Retina (tissue), 1 donor: ENCODE results near the gene TTLL12.
A peak's percentile ranks its signal among the peaks of the same experiment; 100 is the strongest.
"Not testable (repeated sequence)": the region's sequence is repeated elsewhere in the genome, so short reads cannot be mapped to it uniquely, and the experiment has no call there.

Source experiments
- DNase-seq: peaks from one replicate; pipeline ENCODE4 v3.0.0-alpha.2; 2016

TTLL12 gene

DNA sequence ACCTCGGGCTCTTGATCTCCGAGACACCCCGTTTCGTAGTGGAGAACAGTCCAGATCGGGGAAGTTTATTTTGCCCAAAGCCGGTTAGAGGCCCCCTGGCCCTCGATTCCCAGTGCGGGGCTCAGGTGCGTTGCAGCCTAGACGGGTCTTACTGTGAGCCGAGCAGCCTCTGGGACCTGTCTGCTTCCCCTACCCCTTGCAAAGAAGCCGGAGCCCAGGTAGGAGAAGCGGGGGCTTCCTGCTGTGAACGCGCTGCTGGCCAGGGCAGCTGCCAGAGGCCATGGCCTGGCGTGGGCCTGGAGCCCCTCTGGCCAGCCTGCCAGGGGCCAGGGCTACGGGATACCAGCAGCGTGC, 35.0 kb downstream of the TTLL12 start:
- DNase-seq: no peak

DNA sequence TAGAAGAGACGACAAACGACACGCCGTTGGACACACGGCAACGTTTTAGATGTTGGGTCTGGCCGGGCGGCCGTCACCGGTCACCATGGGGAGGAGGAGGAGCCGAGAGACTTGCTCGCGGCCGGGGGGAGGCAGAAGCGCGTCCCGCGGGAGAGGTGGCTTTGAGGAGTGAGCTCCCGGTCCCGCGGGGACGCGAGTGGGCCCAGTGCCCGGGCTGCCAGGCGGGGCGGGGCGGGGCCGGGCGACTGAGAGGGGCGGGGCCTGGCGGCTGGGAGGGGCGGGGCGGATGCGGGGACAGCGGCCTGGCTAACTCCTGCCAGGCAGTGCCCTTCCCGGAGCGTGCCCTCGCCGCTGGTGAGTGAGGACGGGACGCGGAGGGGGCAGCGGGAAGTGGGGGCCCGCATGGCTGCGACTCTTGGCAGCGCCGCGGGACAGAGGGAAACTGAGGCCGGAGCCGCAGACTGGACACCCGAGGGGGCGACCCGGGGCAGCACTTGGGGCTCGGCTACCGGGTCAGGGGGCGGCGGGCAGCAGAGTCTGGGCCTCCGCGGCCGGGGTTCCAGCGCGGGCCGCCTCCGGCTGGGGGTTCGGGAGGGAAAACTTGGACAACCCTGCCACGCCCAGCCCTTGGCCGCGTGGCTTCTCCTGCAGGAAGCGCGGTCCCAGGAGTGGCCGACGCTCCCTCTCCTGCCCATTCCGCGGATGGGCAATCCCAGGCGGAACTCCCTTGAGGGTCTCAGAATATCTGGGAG, 35.5 kb downstream of the TTLL12 start, which contains the start of gene TSPO:
TSPO (plus strand) TSS at position 309 of the 752 bp plus-strand sequence. CDS start 7,680 bp downstream, outside the sequence.
- peak; percentile 47 for DNase-seq

DNA sequence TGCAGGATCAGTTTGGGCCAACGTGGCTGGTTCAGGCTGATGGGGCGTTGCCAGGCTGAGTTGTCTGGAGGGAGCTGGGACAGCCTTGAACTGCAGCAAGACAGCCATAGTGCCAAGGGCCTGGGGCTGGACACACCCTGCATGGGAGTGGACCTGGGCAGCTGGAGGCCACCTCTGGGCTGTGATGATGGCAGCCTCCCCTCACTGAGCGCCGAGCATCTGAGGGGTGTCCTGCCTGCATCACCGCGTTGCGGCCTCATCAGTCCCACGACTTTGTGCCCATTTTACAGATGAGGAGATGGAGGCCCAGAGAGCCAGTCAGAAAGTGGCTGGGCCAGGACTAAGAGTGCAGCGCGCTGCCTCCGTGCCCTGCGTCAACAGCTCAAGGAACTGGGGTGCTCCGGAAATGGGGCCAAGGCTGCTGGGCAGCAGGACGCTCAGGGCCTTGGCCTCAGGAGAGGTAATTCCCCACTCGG, 36.2 kb downstream of the TTLL12 start:
- no peak for DNase-seq

DNA sequence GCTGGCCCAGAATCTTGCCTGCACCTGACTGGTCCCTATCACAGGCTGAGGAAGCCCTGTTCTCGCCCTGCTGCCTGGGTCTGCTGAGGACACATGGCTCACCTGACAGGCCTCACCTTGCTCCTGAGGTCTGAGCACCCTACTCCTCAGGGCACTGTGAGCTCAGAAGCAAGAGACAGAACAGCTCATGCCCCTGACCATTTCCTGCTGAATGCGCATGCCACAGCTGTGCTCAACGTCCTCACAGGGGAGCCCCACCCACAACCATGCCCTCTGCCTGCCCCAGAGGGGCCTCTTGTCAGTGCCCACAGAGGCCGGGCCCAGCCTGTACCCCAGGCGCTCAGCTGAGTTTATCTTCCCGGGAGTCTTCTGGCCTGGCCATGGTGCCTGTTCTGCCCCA, 38.4 kb downstream of the TTLL12 start:
- no peak for DNase-seq

DNA sequence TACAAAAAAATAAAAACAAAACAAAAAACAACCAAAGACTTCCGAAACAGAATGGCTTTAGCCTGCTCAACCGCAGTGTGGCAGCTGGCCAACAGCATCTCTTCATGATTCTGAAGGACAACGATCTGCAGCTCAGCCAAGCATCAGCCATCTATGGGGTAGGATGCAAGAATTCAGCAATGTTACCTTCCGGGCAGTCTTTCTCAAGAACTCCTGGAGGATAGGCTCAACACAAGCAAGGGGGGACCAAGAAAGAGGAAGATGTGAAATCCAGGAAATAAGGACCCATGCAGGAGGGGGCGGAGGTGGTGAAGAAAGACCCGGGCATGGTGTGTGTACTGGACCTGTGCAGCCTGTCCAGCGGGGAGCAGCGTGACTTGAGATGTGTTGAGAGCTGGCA, 39.1 kb downstream of the TTLL12 start:
- no peak for DNase-seq

DNA sequence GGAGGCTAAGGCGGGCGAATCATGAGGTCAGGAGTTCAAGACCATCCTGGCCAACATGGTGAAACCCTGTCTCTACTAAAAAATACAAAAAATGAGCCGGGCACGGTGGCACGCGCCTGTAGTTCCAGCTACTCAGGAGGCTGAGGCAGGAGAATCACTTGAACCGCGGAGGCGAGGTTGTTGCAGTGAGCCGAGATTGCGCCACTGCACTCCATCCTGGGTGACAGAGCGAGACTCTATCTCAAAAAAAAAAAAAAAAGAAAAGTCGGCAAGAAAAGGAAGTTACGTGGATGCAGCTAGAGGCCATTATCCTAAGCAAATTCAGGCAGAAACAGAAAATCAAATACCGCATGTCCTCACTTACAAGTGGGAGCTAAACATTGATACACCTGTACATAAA, 40.6 kb downstream of the TTLL12 start:
- DNase-seq: not testable (repeated sequence)

DNA sequence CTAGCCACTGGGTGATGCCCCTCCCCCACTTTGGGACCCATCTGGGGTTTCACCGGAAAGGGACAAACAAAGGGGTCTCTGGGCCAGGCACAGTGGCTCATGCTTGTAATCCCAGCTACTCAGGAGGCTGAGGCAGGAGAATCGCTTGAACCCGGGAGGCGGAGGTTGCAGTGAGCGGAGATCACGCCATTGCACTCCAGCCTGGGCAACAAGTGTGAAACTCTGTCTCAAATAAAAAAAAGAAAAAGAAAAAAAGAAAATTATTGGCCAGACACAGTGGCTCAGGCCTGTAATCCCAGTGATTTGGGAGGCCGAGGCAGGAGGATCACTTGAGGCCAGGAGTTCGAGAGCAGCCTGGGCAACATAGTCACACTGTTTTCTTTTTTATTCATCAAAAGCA, 41.6 kb downstream of the TTLL12 start:
- DNase-seq: not testable (repeated sequence)

DNA sequence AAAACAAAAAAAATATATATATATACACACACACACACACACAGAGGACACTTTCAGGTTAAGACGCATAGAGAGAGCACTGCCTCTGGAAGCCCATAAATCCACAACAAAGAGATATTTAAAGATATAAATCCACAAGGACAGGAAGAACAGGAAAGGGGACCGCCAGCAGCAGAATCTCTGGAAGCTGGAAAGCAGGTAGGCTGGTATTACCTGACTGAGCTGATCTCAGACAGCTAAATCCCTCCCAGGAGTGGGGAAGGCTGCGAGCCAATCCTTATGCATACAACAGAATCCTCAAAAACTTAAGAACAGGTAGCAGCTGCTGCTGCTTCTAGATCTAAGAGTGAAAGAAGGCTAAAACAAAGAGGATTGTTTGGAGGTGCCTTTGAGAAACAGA, 42.0 kb downstream of the TTLL12 start:
- DNase-seq: no peak

DNA sequence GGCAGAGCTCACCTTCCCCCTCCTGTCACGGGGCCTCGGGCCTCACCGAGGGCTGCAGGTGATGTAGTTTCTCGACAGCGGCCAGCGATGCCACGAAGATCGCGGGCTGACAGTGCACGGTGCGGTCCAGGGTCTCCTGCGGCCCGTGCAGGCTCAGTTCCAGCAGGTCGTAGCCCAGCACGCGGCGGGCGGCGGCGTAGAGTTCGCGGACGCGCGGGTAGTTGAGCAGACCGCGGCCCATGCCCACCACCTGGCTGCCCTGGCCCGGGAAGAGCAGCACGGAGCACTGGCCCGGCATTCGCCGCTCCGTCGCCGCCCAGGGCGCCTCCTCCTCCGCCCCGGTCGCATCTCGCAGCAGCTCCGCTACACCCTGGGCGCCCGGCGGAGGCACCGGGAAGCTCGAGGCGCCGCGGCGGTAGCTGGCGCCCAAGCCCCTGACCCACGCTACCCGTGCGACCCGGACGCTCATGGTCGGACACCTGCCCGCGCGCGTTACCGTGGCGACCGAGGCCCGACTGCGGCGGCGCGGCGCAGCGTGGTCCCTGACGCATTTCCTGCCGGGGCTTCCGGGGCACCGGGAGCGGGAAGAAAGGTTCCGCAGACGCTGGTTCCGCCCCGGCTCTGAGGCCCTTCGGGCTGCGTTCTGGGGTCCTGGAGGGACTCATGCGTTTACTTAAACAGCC, 43.9 kb downstream of the TTLL12 start, which contains the start of gene MCAT:
MCAT (minus strand) TSS at position 519 of the 683 bp plus-strand sequence; CDS start at position 469, 50 bp downstream.
- peak; percentile 94 for DNase-seq

DNA sequence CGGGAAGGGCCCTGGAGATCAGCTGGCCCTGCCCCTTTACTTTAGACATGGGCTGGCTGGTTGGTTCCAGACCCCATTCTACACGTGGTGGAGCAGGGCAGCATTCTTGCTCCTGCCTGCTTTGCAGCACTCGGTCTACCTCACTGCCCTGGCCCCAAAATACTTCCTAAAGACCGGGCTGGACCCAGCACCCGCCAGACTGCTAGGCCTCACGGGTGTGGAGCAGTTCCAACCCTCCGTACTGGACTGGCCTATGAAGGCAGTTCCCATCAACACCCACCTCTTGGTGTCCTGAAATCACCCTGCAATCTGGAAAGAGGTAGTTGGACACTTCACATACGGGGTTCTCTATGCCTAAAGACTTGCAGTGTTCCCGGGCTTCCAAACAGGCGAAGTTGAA, 50.1 kb downstream of the TTLL12 start:
- no peak for DNase-seq

DNA sequence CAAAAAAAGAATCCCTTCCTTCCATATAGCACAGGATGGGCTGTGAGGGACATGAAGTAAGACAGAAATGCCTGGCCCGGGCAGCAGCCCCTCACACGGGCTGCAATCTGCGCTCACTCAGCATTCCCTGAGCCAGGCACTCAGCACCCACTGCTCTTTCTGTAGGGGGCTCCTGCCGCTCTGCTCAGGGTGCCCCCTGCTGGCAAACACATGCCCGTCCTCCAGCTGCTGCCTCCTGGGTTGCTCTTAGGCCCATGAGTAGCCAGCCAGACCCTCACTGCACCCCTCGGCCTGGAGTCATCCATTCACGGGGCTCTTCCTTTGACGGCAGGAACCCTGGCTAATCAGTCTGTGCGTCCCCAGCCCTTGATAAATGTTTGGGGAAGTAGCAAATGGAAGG, 50.7 kb downstream of the TTLL12 start:
- peak; percentile 39 for DNase-seq

DNA sequence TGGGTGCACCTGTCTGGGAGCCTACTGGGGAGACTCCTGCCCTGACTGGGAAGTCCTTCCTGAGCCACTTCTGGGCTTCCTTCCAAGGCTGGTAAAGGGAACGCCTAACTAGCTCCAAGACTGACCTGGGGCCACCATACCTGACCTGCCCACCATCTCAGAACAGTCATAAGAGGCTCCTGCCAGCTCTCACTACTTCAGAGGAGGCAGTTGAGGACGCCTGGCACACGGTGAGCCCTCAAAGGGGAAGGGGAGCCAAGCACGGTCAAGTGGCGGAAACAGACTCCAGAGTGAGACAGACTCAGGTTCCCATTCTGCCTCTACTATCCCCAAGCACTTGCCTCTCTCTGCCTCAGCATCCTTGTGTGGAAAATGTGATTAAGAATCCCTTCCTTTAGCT, 51.4 kb downstream of the TTLL12 start:
- no peak for DNase-seq

DNA sequence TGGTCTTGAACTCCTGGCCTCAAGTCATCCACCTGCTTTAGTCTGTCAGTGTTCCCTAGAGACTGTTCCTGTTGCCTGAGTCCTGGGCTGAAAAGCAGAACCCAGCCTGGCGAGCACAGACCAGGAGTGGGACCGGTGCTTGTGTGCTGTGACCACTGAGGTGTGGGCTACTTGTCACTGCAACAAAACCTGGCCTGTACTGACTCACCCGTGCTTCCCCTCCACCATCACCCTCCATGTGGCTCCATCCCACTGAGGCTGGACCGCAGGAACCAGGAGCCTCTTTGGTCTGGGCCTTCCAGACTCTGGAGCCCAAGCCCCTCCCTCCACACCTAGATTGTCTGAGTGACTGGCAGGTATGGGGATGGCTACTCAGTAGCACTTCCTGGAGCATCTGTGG, 52.4 kb downstream of the TTLL12 start:
- no peak for DNase-seq

DNA sequence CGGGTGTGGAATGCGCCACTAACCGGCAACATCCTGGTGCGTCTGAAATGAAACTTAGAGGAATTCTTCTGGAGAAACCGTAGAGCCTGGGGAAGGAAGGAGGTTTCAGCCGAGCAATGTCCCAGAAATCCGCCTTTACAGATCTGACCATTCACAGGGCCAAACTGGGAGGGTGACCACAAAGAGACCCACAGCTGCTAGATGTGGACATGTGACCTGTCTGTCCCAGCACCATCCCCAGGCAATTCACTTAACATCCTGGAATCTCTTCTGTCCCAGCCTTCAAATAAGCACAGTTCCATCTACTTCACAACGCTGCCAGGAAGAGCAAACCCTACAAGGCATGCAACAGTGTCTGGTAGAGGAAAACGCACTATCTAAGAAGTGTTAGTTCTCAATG, 53.5 kb downstream of the TTLL12 start:
- no peak for DNase-seq

DNA sequence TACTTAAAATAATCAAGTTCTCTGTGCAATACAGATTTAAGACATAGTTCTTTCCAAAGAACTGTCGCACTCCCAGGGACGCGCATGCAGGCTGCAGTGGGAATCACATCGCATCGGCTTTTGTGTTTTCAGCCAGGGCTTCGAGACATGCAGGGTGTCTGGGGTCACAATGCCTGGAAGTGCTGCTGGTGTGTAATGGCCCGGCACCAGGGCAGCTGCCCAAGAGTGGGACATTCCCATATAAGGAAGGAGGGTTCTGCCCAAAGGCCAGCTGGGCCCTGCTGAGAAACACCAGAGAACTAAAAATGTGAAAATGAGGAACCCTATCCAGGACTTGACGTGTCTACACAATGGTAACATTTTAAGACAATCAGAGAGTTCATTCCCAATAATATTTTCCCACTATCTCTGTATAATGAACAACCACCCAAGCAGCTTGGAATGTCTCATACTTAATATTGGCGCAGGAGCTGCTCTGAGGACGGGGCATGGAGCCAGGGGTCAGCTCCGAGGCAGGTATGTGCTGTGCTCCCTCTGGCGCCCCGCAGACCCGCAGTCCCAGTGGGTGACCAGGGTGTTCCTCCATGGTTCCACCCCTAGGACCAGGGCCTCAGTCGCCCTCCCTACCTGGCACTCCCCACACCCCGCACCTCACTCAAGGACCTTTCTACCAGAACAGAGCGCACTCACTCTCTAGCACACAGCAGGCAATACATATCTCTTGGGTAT, 55.0 kb downstream of the TTLL12 start:
- DNase-seq: no peak

DNA sequence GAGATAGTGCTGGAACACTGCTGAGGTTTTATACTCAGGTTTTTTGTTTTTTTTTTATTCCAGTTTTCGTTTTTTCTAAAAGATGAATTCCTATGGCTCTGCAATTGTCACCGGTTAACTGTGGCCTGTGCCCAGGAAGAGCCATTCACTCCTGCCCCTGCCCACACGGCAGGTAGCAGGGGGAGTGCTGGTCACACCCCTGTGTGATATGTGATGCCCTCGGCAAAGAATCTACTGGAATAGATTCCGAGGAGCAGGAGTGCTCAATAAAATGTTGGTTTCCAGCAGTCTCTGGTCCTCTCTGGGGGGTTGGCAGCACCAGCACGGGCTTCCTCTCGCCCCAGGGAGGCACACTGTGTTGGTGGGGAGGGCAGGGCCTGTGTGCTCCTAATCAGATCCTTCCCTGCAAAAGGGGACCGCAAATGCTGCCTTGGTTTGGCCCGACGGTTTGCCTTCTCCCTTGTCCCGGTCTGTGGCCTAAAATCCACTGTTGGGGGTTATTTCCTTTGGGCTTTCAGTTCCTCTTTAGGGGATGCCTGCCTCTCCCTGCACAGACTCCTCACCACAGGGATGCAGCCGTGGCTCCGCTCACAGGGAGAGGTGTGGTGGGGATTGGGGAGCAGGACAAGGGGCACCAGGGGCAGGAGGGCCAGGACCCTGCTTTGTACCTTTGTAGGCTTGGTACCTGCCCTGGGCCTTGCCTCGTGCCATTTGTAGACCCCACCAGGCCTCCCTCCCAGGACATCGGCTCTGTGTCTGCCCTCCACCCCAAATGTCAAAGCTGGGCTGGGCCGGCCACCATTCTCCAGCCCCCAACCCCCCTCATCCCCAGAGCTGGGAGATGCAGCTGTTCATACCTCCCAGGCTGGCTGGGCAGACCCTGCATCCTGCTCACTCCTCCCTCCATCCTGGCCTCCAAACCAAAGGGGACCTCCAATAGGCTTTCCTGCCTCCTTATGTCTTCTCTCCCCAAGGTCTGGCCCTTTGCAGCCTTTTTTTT, 57.2 kb downstream of the TTLL12 start:
- no peak for DNase-seq

DNA sequence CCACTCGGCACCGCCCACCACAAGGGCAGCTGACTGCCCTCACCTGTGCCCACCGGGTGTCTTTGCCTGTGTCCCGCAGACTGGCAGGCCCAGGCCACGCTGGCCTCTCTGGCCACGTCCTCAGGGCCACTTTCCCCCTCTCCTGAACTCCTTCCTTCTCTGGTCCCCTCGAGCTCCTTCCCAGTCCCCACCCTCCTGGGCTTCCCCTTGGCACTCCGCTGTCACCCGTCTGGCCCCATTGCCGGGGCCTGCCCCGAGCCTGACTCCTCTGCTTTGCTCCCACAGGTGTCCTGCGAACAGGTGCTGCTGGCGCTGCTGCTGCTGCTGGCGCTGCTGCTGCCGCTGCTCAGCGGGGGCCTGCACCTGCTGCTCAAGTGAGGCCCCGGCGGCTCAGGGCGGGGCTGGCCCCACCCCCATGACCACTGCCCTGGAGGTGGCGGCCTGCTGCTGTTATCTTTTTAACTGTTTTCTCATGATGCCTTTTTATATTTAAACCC, 58.0 kb downstream of the TTLL12 start:
- no peak for DNase-seq

DNA sequence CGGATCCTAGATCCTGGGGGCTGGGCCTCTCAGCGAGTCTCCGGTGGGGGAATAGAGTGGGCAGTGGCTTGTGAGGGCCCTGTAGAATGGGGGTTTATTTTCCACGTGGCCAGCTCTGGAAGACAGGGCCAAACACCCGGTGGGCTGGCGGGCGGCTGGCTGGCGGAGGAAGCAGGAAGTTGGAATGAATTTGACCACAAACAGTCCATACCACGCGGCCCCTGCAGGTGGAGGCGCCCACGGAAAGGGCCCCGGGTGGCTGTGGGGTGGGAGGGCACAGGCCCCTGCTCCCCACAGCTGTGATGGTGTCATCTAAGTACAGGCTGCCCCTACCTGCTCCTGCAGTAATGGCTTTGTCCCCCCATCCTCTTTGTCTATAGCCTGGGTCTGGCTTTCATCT, 58.8 kb downstream of the TTLL12 start:
- DNase-seq: no peak

DNA sequence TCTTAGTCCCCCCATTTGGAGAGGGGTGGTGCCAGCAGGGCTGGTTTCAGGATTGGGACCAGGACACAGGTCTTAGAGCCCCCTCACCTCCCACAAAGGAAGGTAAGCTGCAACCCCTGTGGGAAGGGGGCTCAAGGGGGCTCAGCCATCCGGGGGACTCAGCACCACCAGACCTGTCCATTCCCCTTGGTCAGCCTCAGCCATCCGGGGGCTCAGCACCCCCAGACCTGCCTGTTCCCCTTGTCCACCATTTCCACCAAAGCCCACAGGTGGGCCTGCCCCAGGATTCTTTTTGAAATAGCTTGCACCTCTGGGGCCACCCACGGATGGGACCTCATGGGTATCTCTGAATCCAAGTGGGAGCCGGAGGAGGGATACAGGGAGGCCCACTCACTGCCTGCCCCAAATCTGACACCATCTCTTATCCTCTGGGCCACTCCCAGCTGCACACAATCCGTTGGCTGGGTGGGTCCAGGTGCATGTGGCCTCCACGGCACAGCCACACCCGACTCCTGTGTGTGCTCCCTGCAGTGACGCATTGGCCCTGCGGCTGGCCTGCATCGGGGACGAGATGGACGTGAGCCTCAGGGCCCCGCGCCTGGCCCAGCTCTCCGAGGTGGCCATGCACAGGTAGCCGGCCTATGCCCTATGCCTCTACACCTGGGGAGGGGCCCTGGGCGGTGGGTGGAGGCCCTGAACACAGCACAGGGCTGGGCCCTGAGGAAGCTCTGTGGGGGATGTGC, 59.6 kb downstream of the TTLL12 start:
- no peak for DNase-seq

DNA sequence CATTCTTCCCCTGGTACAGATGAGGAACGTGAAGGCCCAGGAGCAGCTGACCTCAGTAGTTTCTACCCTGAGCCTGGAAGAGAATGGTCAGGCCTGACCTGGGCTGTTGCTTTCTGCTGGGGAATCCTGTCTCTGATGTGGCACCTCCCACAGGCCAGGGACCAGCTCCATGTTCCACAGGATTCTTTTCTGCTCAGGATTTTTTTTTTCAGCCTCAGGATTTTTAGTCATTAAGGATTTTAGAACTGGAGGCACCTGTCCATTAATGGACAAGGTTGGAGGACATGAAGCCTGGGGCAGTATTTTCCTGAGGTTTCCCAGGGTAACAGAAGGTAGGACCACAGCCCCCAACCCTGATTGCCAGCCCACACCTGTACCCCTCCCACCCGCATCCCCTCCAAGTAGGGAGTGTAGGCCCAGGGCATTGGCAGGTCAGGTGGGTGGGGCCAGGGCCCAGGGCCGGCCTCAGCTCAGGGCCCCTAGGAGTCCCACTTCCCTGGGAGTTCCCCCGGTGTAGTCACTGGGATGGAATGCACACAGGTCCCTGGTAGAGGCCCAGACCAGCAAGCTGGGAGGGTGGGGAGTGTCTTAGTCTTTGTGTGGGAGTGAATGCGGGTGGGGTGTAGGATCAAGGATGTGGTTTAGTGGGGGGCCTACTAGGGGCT, 60.3 kb downstream of the TTLL12 start:
- no peak for DNase-seq

DNA sequence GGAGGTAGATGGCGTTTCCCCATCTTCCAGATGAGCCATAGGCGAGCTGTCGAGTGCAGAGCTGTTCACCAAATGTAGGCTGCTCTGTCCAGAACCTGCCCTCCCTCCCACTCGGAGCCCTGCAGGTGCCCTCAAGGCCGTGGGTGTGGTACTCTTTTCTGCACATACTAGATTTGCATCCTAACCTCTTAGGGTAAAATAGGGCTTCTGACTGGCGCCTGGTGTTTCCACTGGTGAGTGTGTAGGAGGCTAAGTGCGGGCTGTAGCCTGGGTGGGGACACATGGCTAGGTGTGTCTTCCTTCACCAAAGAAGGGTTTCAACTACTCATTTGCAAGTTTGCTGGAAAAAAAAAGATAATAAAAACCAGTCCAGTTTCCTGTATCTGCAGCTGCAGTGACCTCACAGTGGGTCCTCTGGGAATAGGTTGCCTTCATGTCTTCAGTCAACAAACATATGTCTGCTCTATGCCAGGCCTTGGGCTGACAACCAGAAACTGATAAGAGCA, 67.9 kb downstream of the TTLL12 start:
- DNase-seq: no peak
